ENCODE data around the gene RALY. TPM values are rescaled to one million over a fixed set of nuclear protein-coding genes. Genes with fewer than 3 reads are reported as not detected.

RALY gene
- total RNA-seq, 1 donor from 2014 or later, result 236 TPM

GRCh38 chr20:34082232-34082887 lies 88.6 kb downstream of the RALY start:
- H3K36me3 Mint-ChIP-seq (ENCODE audit: insufficient read depth), result peaks cover 26% of the 10 kb centered on the region
- no peaks in the 10 kb centered on the region for H3K4me1 Mint-ChIP-seq (ENCODE audit: low read depth)
- TF ChIP-seq CTCF (IDR thresholded peaks at IDR 0.05; ENCODE audit: unreplicated experiment), result no peak

GRCh38 chr20:34083137-34083536 lies 89.4 kb downstream of the RALY start:
- peaks cover 30% of the 10 kb centered on the region for H3K36me3 Mint-ChIP-seq (ENCODE audit: insufficient read depth)
- no peaks in the 10 kb centered on the region for H3K27me3 Mint-ChIP-seq
- no peak for TF ChIP-seq CTCF (IDR thresholded peaks at IDR 0.05; ENCODE audit: unreplicated experiment)
- no peak overlapping the region for H3K27ac Mint-ChIP-seq
- DNase-seq (ENCODE audit: low spot score, unreplicated experiment), result no peak
- no peaks in the 10 kb centered on the region for H3K4me1 Mint-ChIP-seq (ENCODE audit: low read depth)
- H3K4me3 Mint-ChIP-seq (ENCODE audit: low read depth), result no peak overlapping the region
- H3K9me3 Mint-ChIP-seq (ENCODE audit: low read depth), result no peaks in the 10 kb centered on the region

More at GRCh38 chr20:34082232-34082887, 88.6 kb downstream of the RALY start:
- Mint-ChIP-seq H3K4me3 (ENCODE audit: low read depth) (no peak overlapping the region), H3K27me3 (no peaks in the 10 kb centered on the region), H3K9me3 (ENCODE audit: low read depth) (no peaks in the 10 kb centered on the region), H3K27ac (no peak overlapping the region)
- DNase-seq (ENCODE audit: low spot score, unreplicated experiment), result no peak

- peaks cover 35% of the 10 kb centered on the region for H3K36me3 Mint-ChIP-seq (ENCODE audit: insufficient read depth)
These were observed 90.1 kb downstream of the RALY start for GRCh38 chr20:34083781-34084180.

DNA sequence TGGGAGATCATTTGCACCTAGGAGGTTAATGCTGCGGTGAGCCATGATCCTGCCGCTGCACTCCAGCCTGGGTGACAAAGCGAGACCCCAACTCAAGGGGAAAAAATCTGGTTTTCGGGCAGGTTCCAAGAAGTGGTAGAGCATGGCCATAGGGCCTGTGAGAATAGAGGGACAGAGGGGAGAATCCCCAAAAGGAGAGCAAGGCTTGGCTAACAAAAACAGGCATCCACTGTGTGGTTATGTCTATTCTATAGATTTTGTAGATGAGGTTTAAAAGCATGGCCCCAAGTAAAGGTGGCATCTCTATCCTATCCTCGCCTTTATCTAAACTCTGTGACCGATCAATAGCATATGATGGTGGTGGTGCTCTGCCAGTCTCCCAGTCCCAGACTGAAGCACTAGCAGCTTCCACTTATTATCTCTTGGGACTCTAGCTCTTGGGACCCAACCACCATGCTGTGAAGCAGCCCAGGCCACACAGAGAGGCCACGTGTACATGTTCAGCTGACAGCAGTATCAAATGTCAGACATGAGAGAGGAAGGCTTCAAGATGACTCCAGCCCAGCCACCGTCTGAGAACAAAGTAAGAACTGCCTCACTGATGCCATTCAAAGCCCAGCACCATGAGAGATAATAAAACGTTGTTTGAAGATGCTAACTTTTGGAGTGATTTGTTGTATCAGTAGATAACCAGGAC lies 90.7 kb downstream of the RALY start:
- Mint-ChIP-seq H3K27ac (peak overlapping the region; percentile 72), H3K27me3 (no peaks in the 10 kb centered on the region), H3K4me3 (ENCODE audit: low read depth) (no peak overlapping the region), H3K36me3 (ENCODE audit: insufficient read depth) (peaks cover 35% of the 10 kb centered on the region), H3K4me1 (ENCODE audit: low read depth) (no peaks in the 10 kb centered on the region), H3K9me3 (ENCODE audit: low read depth) (no peaks in the 10 kb centered on the region)
- no peak for DNase-seq (ENCODE audit: low spot score, unreplicated experiment)
- no peak for TF ChIP-seq CTCF (IDR thresholded peaks at IDR 0.05; ENCODE audit: unreplicated experiment)

More at GRCh38 chr20:34083781-34084180, 90.1 kb downstream of the RALY start:
- no peaks in the 10 kb centered on the region for H3K4me1 Mint-ChIP-seq (ENCODE audit: low read depth)
- DNase-seq (ENCODE audit: low spot score, unreplicated experiment), result no peak
- H3K27me3 Mint-ChIP-seq, result no peaks in the 10 kb centered on the region
- no peaks in the 10 kb centered on the region for H3K9me3 Mint-ChIP-seq (ENCODE audit: low read depth)
- peak overlapping the region; percentile 72 for H3K27ac Mint-ChIP-seq
- no peak for TF ChIP-seq CTCF (IDR thresholded peaks at IDR 0.05; ENCODE audit: unreplicated experiment)
- H3K4me3 Mint-ChIP-seq (ENCODE audit: low read depth), result no peak overlapping the region

- H3K27me3 Mint-ChIP-seq, result no peaks in the 10 kb centered on the region
- H3K9me3 Mint-ChIP-seq (ENCODE audit: low read depth), result no peaks in the 10 kb centered on the region
- DNase-seq (ENCODE audit: low spot score, unreplicated experiment), result no peak
- peak overlapping the region; percentile 57 for H3K27ac Mint-ChIP-seq
- TF ChIP-seq CTCF (IDR thresholded peaks at IDR 0.05; ENCODE audit: unreplicated experiment), result no peak
- H3K36me3 Mint-ChIP-seq (ENCODE audit: insufficient read depth), result peaks cover 44% of the 10 kb centered on the region
- no peak overlapping the region for H3K4me3 Mint-ChIP-seq (ENCODE audit: low read depth)
- no peaks in the 10 kb centered on the region for H3K4me1 Mint-ChIP-seq (ENCODE audit: low read depth)
These were observed 91.9 kb downstream of the RALY start for GRCh38 chr20:34085544-34086040.

Measured in progenitor cell of endocrine pancreas (in vitro differentiated cells).